ENCODE results near the gene TCTN2. TPM values are rescaled to one million over a fixed set of nuclear protein-coding genes. Genes with fewer than 3 reads are reported as not detected.

TCTN2 gene
- total RNA-seq, 1 experiment from 2014 or later, result 14.7 TPM

DNA sequence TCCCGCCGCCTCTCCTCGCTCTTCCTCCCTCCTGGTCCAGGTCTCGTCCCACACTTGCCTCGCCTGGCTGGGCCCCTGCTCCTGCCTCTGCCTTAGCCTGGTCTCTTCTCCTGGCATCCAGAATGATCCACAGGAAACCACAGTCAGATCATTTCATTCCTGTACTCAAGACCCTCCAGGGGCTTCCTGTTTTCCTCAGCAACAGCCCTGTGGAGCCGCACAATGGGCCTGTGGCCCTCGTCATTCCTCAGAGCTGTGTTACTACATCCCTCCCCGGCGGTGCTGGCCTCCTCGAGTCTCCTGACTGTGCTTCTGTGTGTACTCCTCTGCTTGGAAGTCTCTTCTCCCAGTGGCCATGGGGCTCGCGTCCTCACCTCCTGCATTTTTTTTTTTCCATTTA lies 61.3 kb downstream of the TCTN2 start:
- intact Hi-C loops (cut with micrococcal nuclease; ENCODE audit: unreplicated experiment), result no loop called here
- no peak overlapping the region for H3K27ac ChIP-seq (ENCODE audit: low read length)
- H3K4me3 ChIP-seq (ENCODE audit: low read depth in 2 of 2, low read length in 2 of 2), result no peak overlapping the region
- H3K9me3 ChIP-seq (ENCODE audit: control insufficient read depth, insufficient read depth, low read depth, low read length), result no peaks in the 10 kb centered on the region
- no TSS peak for BruUV-seq (replicated peaks)
- no peaks in the 10 kb centered on the region for H3K27me3 ChIP-seq (ENCODE audit: control insufficient read depth, insufficient read depth, low read length)
- ChIA-PET CTCF (no interaction called here), POLR2A (no interaction called here)
- TF ChIP-seq, protein P1, sequence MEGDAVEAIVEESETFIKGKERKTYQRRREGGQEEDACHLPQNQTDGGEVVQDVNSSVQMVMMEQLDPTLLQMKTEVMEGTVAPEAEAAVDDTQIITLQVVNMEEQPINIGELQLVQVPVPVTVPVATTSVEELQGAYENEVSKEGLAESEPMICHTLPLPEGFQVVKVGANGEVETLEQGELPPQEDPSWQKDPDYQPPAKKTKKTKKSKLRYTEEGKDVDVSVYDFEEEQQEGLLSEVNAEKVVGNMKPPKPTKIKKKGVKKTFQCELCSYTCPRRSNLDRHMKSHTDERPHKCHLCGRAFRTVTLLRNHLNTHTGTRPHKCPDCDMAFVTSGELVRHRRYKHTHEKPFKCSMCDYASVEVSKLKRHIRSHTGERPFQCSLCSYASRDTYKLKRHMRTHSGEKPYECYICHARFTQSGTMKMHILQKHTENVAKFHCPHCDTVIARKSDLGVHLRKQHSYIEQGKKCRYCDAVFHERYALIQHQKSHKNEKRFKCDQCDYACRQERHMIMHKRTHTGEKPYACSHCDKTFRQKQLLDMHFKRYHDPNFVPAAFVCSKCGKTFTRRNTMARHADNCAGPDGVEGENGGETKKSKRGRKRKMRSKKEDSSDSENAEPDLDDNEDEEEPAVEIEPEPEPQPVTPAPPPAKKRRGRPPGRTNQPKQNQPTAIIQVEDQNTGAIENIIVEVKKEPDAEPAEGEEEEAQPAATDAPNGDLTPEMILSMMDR (IDR thresholded peaks at IDR 0.05), result no peak
- TF ChIP-seq SIN3A (IDR thresholded peaks at IDR 0.05; ENCODE audit: borderline replicate concordance, insufficient read depth, low read depth, low read length) (no peak), TCF7L2 (IDR thresholded peaks at IDR 0.05; ENCODE audit: low read depth, low read length) (no peak), POLR2AphosphoS5 (IDR thresholded peaks at IDR 0.05; ENCODE audit: low read depth, low read length) (no peak)
- TF ChIP-seq, protein P2, sequence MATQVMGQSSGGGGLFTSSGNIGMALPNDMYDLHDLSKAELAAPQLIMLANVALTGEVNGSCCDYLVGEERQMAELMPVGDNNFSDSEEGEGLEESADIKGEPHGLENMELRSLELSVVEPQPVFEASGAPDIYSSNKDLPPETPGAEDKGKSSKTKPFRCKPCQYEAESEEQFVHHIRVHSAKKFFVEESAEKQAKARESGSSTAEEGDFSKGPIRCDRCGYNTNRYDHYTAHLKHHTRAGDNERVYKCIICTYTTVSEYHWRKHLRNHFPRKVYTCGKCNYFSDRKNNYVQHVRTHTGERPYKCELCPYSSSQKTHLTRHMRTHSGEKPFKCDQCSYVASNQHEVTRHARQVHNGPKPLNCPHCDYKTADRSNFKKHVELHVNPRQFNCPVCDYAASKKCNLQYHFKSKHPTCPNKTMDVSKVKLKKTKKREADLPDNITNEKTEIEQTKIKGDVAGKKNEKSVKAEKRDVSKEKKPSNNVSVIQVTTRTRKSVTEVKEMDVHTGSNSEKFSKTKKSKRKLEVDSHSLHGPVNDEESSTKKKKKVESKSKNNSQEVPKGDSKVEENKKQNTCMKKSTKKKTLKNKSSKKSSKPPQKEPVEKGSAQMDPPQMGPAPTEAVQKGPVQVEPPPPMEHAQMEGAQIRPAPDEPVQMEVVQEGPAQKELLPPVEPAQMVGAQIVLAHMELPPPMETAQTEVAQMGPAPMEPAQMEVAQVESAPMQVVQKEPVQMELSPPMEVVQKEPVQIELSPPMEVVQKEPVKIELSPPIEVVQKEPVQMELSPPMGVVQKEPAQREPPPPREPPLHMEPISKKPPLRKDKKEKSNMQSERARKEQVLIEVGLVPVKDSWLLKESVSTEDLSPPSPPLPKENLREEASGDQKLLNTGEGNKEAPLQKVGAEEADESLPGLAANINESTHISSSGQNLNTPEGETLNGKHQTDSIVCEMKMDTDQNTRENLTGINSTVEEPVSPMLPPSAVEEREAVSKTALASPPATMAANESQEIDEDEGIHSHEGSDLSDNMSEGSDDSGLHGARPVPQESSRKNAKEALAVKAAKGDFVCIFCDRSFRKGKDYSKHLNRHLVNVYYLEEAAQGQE (IDR thresholded peaks at IDR 0.05; ENCODE audit: insufficient read depth in 1 of 2, low read depth in 2 of 2, low read length in 1 of 2), result no peak
- DNase-seq (ENCODE audit: low read depth, low spot score) (no peak), ATAC-seq (no peak)
- in situ Hi-C loops (cut with HindIII; ENCODE audit: low pct_unique_long_range_greater_than_20kb, low sequenced_read_pairs), result no loop called here
- H3K4me1 ChIP-seq (ENCODE audit: control insufficient read depth, insufficient read depth, low read length), result no peaks in the 10 kb centered on the region
- H3K36me3 ChIP-seq (ENCODE audit: control insufficient read depth, insufficient read depth, low read length), result peaks cover 3% of the 10 kb centered on the region; the same call in 1 of the 2 replicates

DNA sequence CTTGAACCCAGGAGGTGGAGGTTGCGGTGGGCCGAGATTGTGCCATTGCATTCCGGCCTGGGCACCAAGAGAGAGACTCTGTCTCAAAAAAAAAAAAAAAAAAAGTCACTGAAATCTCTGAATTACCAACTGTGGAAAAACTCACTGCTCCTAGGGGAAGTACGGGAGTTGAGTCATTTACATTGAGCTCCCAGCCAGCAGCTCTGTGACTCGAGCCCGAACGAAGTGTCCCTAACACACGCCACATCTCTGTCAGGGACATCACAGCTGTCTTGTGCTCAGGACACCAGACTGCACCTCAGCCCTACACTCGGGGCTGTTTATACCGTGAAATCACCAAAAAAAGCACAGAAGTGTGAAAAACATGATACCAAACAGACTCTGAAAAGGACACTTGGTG lies 62.3 kb downstream of the TCTN2 start:
- ATAC-seq (no peak), DNase-seq (ENCODE audit: low read depth, low spot score) (no peak)
- H3K27ac ChIP-seq (ENCODE audit: low read length), result no peak overlapping the region
- H3K4me3 ChIP-seq (ENCODE audit: low read depth in 2 of 2, low read length in 2 of 2), result no peak overlapping the region
- H3K9me3 ChIP-seq (ENCODE audit: control insufficient read depth, insufficient read depth, low read depth, low read length), result no peaks in the 10 kb centered on the region
- no TSS peak for BruUV-seq (replicated peaks)
- CTCF ChIA-PET, result no interaction called here
- no peaks in the 10 kb centered on the region for H3K4me1 ChIP-seq (ENCODE audit: control insufficient read depth, insufficient read depth, low read length)
- H3K36me3 ChIP-seq (ENCODE audit: control insufficient read depth, insufficient read depth, low read length), result peaks cover 3% of the 10 kb centered on the region
- intact Hi-C loops (cut with micrococcal nuclease; ENCODE audit: unreplicated experiment), result no loop called here
- H3K27me3 ChIP-seq (ENCODE audit: control insufficient read depth, insufficient read depth, low read length), result no peaks in the 10 kb centered on the region
- no peak for TF ChIP-seq POLR2AphosphoS5 (IDR thresholded peaks at IDR 0.05; ENCODE audit: low read depth, low read length)
- TF ChIP-seq, protein P1 (IDR thresholded peaks at IDR 0.05), result no peak
- no peak for TF ChIP-seq SIN3A (IDR thresholded peaks at IDR 0.05; ENCODE audit: borderline replicate concordance, insufficient read depth, low read depth, low read length)
- TF ChIP-seq, protein P2 (IDR thresholded peaks at IDR 0.05; ENCODE audit: insufficient read depth in 1 of 2, low read depth in 2 of 2, low read length in 1 of 2), result no peak
- no peak for TF ChIP-seq TCF7L2 (IDR thresholded peaks at IDR 0.05; ENCODE audit: low read depth, low read length)
- POLR2A ChIA-PET, result no interaction called here
- in situ Hi-C loops (cut with HindIII; ENCODE audit: low pct_unique_long_range_greater_than_20kb, low sequenced_read_pairs), result no loop called here
